GM12892 (cell line): ENCODE data around the gene IQGAP2.
A peak's percentile ranks its signal among the peaks of the same experiment; 100 is the strongest.

Experiments used
- DNase-seq: peaks from one replicate; pipeline ENCODE4 v3.0.0; 2011; ENCODE audit not compliant: insufficient read length
- FAIRE-seq: peaks from 2 replicates; lab custom pipeline; 2011; peaks lifted over from hg19 to GRCh38; lab: Jason Lieb, UNC
- POLR2A ChIP-seq: IDR thresholded peaks from 2 replicates; pipeline ENCODE4 v1.6.1; 2011; ENCODE audit warnings: low read depth, low read length, control low read depth
- POLR2AphosphoS5 ChIP-seq: IDR thresholded peaks from 2 replicates; pipeline ENCODE4 v1.6.1; 2011; ENCODE audit warnings: low read depth, low read length, control low read depth
- TAF1 ChIP-seq: IDR thresholded peaks from 2 replicates; pipeline ENCODE4 v1.6.1; 2011; ENCODE audit warnings: low read depth, mild to moderate bottlenecking, control low read depth, low read length, borderline replicate concordance

Gene IQGAP2

DNA sequence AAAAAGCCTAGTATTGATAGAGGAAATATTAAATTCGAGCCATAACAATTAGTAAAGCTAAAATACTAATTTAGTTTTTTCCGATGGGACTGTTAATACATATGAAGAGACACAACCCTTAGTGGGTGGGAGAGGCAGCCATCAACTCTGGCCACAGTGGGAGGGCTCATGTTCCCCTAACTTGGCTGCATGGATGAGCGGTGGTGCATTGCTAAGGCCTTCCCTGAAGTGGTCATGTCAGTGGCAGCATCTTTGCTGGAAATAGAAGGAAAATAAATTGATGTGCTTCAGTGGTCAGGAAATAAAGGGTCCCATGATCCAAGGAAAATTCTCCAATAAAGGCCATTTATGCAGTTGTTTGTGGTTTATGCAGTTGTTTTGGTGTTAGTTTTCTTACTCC is 254.0 kb downstream of the IQGAP2 start:
- TF ChIP-seq POLR2AphosphoS5, result no peak
- TF ChIP-seq POLR2A, result no peak
- no peak for TF ChIP-seq TAF1
- FAIRE-seq, result no peak

DNA sequence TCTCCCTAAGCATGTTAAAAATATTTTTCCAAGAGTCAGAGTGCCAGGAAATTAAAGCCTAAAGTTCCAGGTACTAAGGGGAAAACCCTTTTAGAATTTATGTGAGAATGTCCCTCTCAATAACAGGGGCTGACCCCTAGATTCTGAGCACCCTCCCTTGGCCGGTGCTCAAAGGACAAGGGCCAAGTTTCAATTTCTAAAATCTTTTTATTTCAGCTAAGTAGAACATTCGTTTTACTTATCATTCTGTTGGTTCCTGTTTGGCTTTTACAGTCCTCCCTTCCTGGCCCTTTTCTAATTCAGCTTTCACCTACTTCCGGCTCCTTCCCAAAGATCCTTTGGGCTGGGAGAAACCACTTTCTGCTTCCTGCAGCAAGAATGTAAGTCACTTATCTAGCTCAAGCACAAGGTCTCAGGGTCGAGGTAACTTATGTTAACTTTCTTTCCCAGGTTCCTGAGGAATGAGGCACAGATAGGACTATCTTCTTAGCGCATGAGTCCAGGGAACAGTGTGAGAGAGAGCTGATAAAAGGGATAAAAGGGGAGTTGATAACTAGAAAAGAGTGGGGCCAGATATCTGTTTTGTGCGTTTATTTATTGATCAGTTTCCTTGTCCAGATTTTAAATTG is 254.7 kb downstream of the IQGAP2 start:
- FAIRE-seq (no peak), DNase-seq (no peak)
- TF ChIP-seq TAF1, result no peak
- TF ChIP-seq POLR2AphosphoS5, result no peak
- no peak for TF ChIP-seq POLR2A

More for the DNA sequence above, 254.0 kb downstream of the IQGAP2 start:
- no peak for DNase-seq

DNA sequence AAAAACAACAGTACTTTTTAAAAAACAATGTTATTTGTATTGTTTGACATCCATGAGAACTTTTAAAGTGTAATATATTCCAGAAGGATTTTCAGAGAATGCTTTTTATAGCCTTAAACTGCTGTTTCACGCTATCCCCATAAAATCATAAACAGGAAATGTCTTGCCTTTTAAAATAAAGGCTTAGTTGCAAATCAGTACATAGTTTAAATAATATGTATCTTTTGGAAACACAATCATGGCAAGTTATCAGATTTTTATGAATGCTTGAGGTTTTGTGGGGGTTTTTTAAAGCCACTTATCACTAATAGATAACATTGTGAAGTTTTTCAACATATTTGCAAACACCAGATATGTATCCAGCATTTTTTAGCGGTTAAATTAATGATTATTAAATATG is 257.3 kb downstream of the IQGAP2 start:
- no peak for FAIRE-seq
- TF ChIP-seq POLR2A, result no peak
- TF ChIP-seq TAF1, result no peak
- no peak for TF ChIP-seq POLR2AphosphoS5
- no peak for DNase-seq

DNA sequence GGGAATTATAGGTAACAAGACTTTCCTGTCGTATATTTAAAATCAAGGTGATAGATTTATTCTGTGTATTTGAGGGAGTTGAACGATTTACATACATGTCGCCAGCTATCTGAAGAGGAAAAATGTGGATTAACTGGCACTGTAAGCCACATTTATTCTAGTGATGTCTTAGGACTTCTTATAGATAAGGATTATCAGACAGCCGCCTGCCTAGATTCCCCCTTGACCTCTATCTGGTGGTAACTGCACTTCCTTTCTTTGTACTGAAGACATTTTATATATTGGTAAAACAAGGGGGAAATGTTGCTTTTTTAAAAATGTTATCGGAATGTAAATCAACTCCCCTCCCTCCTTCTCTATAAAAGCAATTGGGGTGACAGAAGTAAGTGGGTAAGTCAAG is 259.4 kb downstream of the IQGAP2 start:
- no peak for DNase-seq
- FAIRE-seq, result no peak
- TF ChIP-seq TAF1 (no peak), POLR2AphosphoS5 (no peak), POLR2A (no peak)

DNA sequence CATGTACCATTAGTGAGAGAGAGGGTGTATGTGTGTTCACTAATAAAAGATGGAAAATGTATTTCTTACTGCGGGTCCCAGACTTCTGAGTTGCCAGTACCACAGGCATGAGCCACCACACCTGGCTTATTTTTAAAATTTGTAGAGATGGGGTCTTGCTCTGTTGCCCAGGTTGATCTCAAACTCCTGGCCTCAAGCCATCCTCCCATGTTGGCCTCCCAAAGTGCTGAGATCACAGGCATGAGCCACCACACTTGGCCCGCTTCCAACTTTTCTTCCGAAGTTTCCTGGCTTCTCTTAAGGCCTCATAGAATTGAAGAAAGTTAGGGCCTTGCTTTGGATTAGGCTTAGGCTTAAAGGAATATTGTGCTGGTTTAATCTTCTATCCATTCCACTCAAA is 260.5 kb downstream of the IQGAP2 start:
- FAIRE-seq, result peak; percentile 33
- DNase-seq, result no peak
- TF ChIP-seq POLR2AphosphoS5 (no peak), POLR2A (no peak), TAF1 (no peak)

DNA sequence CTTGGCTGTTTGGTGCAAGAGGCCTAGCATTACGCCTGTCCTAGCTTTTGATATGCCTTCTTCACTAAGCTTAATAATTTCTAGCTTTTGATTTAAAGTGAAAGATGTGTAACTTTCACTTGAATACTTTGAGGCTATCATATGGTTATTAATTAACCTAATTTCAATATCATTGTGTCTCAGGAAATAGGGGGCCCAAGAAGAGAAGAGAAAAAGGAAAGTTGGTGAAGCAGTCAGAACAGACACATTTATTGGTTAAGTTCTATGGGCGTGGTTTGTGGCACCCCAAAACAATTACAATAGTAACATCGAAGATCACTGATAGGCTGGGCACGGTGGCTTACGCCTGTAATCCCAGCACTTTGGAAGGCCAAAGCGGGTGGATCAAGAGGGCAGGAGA is 261.0 kb downstream of the IQGAP2 start:
- FAIRE-seq (no peak), DNase-seq (no peak)
- TF ChIP-seq TAF1 (no peak), POLR2AphosphoS5 (no peak), POLR2A (no peak)

DNA sequence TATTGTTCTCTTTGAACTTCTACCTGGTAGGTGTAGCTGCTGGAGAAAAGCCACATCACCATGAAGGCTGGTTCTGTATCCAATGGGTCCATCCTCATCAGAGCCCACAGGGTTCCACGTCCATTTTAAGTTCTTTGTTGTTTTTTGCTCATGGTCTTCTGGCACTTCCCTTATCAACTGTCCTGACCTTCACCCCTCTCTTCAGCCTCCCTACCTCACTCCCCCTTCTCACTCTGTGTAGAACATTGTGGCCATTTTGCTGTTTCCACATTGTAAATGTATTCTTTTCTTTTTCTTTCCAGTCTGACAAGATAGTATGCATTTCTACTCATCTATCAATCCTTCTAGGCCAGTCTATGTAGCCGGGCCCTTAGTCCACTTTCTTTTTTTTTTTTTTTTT is 264.4 kb downstream of the IQGAP2 start:
- TF ChIP-seq POLR2AphosphoS5 (no peak), POLR2A (no peak), TAF1 (no peak)
- DNase-seq, result no peak
- no peak for FAIRE-seq

DNA sequence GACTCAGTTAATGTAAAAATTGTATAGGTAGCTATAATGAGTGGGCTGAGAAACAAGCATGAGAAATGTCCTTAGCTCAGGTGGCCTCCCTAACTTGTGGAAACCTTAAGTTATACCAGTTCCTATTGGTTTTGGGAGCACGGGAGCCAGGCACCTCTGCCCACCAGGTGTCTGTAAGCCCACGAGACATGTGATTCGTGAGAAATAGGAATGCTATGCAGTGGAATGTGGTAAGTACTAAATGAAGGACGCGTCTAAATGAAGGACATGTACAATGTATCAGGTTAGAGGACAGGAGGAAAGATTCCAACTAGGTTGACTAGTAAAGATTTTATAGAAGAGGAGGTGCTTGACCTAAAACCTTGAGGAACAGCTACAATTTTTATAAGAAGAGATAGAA is 266.2 kb downstream of the IQGAP2 start:
- DNase-seq, result no peak
- peak; percentile 5 for FAIRE-seq
- TF ChIP-seq POLR2AphosphoS5, result no peak
- TF ChIP-seq POLR2A, result no peak
- no peak for TF ChIP-seq TAF1

DNA sequence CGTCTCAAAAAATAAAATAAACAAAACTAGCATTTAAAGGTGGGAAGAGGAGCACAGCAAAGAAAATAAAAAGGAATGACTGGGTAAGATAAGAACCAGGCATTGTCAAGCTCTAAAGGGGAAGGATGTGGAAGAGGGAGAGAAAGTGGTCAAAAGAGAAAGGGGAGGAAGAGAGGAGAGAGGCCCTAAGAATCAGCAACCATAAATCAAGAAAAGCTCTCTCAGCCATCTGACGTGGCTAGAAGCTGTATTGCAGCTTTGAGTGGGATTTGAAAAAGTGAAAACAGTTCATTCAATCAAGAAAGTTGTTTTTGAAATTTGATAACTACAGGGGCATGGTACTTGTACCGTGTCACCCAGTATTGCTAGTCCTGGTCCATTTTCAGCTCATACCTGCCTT is 267.4 kb downstream of the IQGAP2 start:
- TF ChIP-seq TAF1 (no peak), POLR2A (no peak), POLR2AphosphoS5 (no peak)
- no peak for FAIRE-seq
- DNase-seq, result no peak

DNA sequence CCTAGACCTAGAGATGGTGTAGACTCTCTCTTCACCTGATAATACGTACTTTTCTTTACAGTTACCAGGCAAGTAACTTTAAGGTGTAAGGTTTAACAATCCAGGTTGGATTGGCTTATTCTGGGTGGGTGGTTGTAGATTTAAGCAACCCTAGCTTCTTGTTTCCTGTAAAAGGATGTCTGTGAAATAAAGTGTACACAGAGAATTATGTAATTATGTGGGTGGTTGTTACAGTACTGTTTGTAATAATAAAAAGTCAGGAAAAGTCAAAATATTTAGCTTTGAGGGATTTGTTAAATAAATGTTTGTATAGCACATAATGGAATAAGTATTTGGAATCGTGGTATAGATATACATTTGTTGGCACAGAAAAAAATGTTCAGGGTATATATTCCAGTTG is 269.2 kb downstream of the IQGAP2 start:
- TF ChIP-seq TAF1, result no peak
- no peak for TF ChIP-seq POLR2AphosphoS5
- no peak for TF ChIP-seq POLR2A
- FAIRE-seq, result no peak
- DNase-seq, result no peak

DNA sequence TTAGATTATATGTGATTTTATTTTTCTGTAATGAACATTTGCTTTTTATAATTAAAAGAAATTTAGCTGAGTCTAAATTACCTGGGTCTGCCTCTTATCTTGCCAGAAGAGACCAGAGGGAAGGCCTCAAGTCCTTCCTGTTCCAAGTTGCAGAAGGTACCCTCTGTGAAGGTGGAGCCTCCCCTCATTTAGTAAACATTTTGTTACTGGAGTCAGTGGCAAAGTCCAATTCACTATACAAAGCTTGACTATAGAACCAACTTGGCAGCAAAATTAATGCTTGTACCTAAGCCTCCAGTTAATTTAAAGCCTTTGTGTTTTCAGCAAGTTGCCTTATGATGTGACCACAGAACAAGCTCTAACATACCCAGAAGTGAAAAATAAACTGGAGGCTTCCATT is 270.0 kb downstream of the IQGAP2 start:
- TF ChIP-seq TAF1, result no peak
- DNase-seq (no peak), FAIRE-seq (no peak)

DNA sequence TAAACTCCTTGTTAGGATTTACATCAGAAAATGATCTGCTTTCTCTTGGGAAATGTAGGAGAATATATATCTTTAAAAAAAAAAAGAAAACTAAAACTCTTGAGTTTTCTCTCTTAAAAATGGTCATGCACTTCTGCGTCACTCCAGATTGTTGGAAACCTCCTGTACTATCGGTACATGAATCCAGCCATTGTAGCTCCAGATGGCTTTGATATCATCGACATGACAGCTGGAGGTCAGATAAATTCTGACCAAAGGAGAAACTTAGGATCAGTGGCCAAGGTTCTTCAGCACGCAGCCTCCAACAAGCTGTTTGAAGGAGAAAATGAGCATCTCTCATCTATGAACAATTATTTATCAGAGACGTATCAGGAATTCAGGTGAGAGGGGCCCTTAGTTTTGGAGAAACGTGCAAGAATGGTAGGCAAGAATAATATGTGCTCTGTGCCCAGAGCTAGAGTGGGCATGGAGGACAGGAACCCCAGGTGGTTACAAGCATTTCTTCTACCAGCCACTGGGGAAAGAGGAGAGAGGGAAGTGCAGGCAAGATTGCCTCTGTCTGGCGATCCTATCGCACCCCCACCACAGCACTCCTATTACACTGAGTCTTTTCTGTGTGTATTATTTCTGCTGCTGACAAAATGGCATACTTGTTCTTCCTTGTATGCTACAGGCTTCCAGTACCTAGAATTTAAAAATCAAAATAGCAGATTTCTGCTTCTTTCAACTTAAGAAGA is 271.4 kb downstream of the IQGAP2 start:
- no peak for TF ChIP-seq TAF1
- TF ChIP-seq POLR2AphosphoS5, result no peak
- TF ChIP-seq POLR2A, result no peak
- no peak for DNase-seq
- FAIRE-seq, result peak; percentile 5

DNA sequence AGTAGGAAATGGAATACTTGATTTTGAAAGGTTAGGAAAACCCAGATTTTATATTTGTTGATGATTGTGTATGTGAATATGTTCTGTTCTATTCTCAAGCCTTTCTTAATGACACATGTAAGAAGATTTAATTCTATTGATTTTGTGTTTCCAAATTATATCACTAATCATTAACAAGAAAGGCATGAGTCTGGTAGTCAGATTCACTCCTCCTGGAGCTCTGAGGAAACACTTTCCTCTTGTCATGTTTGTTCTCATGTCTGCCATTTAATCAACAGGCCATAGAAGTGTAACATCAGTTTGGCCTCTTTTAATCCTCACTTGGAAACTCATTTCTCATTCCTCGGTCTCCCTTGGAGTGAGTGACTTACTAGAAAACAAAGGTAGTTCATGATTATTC is 272.3 kb downstream of the IQGAP2 start:
- no peak for FAIRE-seq
- no peak for DNase-seq
- TF ChIP-seq POLR2A (no peak), TAF1 (no peak), POLR2AphosphoS5 (no peak)
